Measurements from ENCODE around the gene IFNAR1. TPM values are rescaled to one million over a fixed set of nuclear protein-coding genes. Genes with fewer than 3 reads are reported as not detected.

IFNAR1 gene
- total and polyA plus RNA-seq, 2 donors (not counting 1 experiment from before 2014, with no cell fraction given): 14.8 to 55.7 TPM

GRCh38 chr21:33369586-33369985 is 44.8 kb downstream of the IFNAR1 start:
- Histone ChIP-seq H3K4me2 (replicated peaks; ENCODE audit: low read depth, low read length, poor library complexity, severe bottlenecking) (no peak overlapping the region), H2AFZ (ENCODE audit: insufficient read depth, low read depth, low read length, poor library complexity, severe bottlenecking) (no peak overlapping the region), H3K36me3 (replicated peaks in 1 of 2; ENCODE audit: control extremely low read depth in 1 of 2, control insufficient read depth in 1 of 2, extremely low read depth in 1 of 2, insufficient read depth in 2 of 2, low read length in 1 of 2) (no peaks in the 10 kb centered on the region), H3K4me3 (ENCODE audit: control extremely low read depth in 1 of 5, extremely low read depth in 1 of 5, insufficient read depth in 1 of 5, low read depth in 2 of 5, low read length in 4 of 5) (no peak overlapping the region), H3K9ac (ENCODE audit: low read length) (no peak overlapping the region), H3K79me2 (ENCODE audit: control insufficient read depth, insufficient read depth, low read length) (peaks cover 7% of the 10 kb centered on the region), H3K4me1 (ENCODE audit: control insufficient read depth in 2 of 2, insufficient read depth in 2 of 2, low read length in 2 of 2) (peaks cover 68 to 77% of the 10 kb centered on the region in 2 donors), H3K9me3 (ENCODE audit: control extremely low read depth in 1 of 3, control insufficient read depth in 2 of 3, insufficient read depth in 1 of 3, low read length in 2 of 3) (peaks cover 6 to 53% (median 28%) of the 10 kb centered on the region in 3 donors), H4K20me1 (ENCODE audit: control insufficient read depth, insufficient read depth, low read length, poor library complexity, severe bottlenecking) (no peaks in the 10 kb centered on the region), H3K27ac (ENCODE audit: low read length in 2 of 2) (no peak overlapping the region), H3K27me3 (replicated peaks in 1 of 4; ENCODE audit: control extremely low read depth in 1 of 4, control insufficient read depth in 3 of 4, insufficient read depth in 4 of 4, low read length in 3 of 4) (no peaks in the 10 kb centered on the region)
- no peaks in the 10 kb centered on the region for H3K27me3 Mint-ChIP-seq
- TF ChIP-seq CTCF (IDR thresholded peaks at IDR 0.05) (no peak), EZH2 (IDR thresholded peaks at IDR 0.05; ENCODE audit: borderline replicate concordance, insufficient read depth, low read depth, low read length, poor library complexity, severe bottlenecking) (no peak)
- no peak overlapping the region for H3K4me3 Mint-ChIP-seq
- peak overlapping the region; percentile 63 for H3K27ac Mint-ChIP-seq
- ATAC-seq (ENCODE audit: low read depth): no peak
- H3K4me1 Mint-ChIP-seq: peaks cover 60% of the 10 kb centered on the region
- peak; percentile 1 for DNase-seq
- H3K9me3 Mint-ChIP-seq (ENCODE audit: insufficient read depth): peaks cover 14% of the 10 kb centered on the region
- intact Hi-C loops (cut with micrococcal nuclease): no loop called here
- no CpG with 5 or more reads among the region's 1 CpG for WGBS (ENCODE audit: insufficient coverage)
- CTCF ChIA-PET: interaction anchor here (1.1 to 2.6 kb wide), 3 partner anchors 8 to 72 kb away, joined by 6 to 9 read pairs (median 9); partner anchors contain the start of gene IFNAR1
- POLR2A ChIA-PET: no interaction called here

GRCh38 chr21:33370305-33370704 is 45.5 kb downstream of the IFNAR1 start:
- H3K27ac ChIP-seq (ENCODE audit: low read length in 2 of 2): peak overlapping the region in 1 of 2 donors; percentile 74
- no peak for DNase-seq
- peaks cover 14% of the 10 kb centered on the region for H3K9me3 Mint-ChIP-seq (ENCODE audit: insufficient read depth)
- CTCF ChIA-PET: interaction anchor here (1.1 kb wide), 1 partner anchor 9 kb away, joined by 9 read pairs; no protein-coding TSS in a partner anchor
- intact Hi-C loops (cut with micrococcal nuclease): no loop called here
- peaks cover 7% of the 10 kb centered on the region for H3K79me2 ChIP-seq (ENCODE audit: control insufficient read depth, insufficient read depth, low read length)
- peaks cover 64% of the 10 kb centered on the region for H3K4me1 Mint-ChIP-seq
- H3K27me3 Mint-ChIP-seq: no peaks in the 10 kb centered on the region
- POLR2A ChIA-PET: interaction anchor here (0.9 kb wide), 1 partner anchor 11 kb away, joined by 3 read pairs; no protein-coding TSS in a partner anchor
- TF ChIP-seq CTCF (IDR thresholded peaks at IDR 0.05): no peak
- no peak for TF ChIP-seq EZH2 (IDR thresholded peaks at IDR 0.05; ENCODE audit: borderline replicate concordance, insufficient read depth, low read depth, low read length, poor library complexity, severe bottlenecking)
- H4K20me1 ChIP-seq (ENCODE audit: control insufficient read depth, insufficient read depth, low read length, poor library complexity, severe bottlenecking): no peaks in the 10 kb centered on the region
- H3K4me3 ChIP-seq (ENCODE audit: control extremely low read depth in 1 of 5, extremely low read depth in 1 of 5, insufficient read depth in 1 of 5, low read depth in 2 of 5, low read length in 4 of 5): no peak overlapping the region
- no peaks in the 10 kb centered on the region for H3K36me3 ChIP-seq (replicated peaks in 1 of 2; ENCODE audit: control extremely low read depth in 1 of 2, control insufficient read depth in 1 of 2, extremely low read depth in 1 of 2, insufficient read depth in 2 of 2, low read length in 1 of 2)
- no peak for ATAC-seq (ENCODE audit: low read depth)
- no peaks in the 10 kb centered on the region for H3K27me3 ChIP-seq (replicated peaks in 1 of 4; ENCODE audit: control extremely low read depth in 1 of 4, control insufficient read depth in 3 of 4, insufficient read depth in 4 of 4, low read length in 3 of 4)
- 100% methylated on average over 1 of the region's 2 CpGs for WGBS (ENCODE audit: insufficient coverage)
- peaks cover 6 to 47% (median 28%) of the 10 kb centered on the region in 3 donors for H3K9me3 ChIP-seq (ENCODE audit: control extremely low read depth in 1 of 3, control insufficient read depth in 2 of 3, insufficient read depth in 1 of 3, low read length in 2 of 3)
- peak overlapping the region; percentile 89 for H3K27ac Mint-ChIP-seq
- H3K9ac ChIP-seq (ENCODE audit: low read length): no peak overlapping the region
- H2AFZ ChIP-seq (ENCODE audit: insufficient read depth, low read depth, low read length, poor library complexity, severe bottlenecking): no peak overlapping the region
- peak overlapping the region; percentile 32 for H3K4me3 Mint-ChIP-seq
- peak overlapping the region; percentile 28 for H3K4me2 ChIP-seq (replicated peaks; ENCODE audit: low read depth, low read length, poor library complexity, severe bottlenecking)
- peaks cover 71 to 81% of the 10 kb centered on the region in 2 donors for H3K4me1 ChIP-seq (ENCODE audit: control insufficient read depth in 2 of 2, insufficient read depth in 2 of 2, low read length in 2 of 2)
